Epithelial cell of esophagus (primary cell): ENCODE results near the gene SYNE4.

ENCODE experiments used
- DNase-seq: peaks from one replicate; pipeline ENCODE4 v3.0.0; 2010; ENCODE audit warnings: low read depth
- H3K4me3 ChIP-seq: 2 replicates; pipeline ENCODE4 v1.5.1; 2011; ENCODE audit warnings: mild to moderate bottlenecking, low read length, control low read depth
- CTCF ChIP-seq: IDR thresholded peaks from 2 replicates; pipeline ENCODE4 v1.5.1; 2011; ENCODE audit warnings: low read depth, mild to moderate bottlenecking, low read length, control low read depth, inconsistent platforms; ENCODE audit not compliant: insufficient read depth; ENCODE audit errors: missing control alignments

Gene SYNE4

GRCh38 chr19:36008336-36008978, at the start of gene SYNE4:
Gene SYNE4, minus strand, starts transcription at chr19:36008813. Its CDS starts 132 bp downstream, at chr19:36008681.
- peak within 1 kb of the TSS; percentile 56 for H3K4me3 ChIP-seq

DNA sequence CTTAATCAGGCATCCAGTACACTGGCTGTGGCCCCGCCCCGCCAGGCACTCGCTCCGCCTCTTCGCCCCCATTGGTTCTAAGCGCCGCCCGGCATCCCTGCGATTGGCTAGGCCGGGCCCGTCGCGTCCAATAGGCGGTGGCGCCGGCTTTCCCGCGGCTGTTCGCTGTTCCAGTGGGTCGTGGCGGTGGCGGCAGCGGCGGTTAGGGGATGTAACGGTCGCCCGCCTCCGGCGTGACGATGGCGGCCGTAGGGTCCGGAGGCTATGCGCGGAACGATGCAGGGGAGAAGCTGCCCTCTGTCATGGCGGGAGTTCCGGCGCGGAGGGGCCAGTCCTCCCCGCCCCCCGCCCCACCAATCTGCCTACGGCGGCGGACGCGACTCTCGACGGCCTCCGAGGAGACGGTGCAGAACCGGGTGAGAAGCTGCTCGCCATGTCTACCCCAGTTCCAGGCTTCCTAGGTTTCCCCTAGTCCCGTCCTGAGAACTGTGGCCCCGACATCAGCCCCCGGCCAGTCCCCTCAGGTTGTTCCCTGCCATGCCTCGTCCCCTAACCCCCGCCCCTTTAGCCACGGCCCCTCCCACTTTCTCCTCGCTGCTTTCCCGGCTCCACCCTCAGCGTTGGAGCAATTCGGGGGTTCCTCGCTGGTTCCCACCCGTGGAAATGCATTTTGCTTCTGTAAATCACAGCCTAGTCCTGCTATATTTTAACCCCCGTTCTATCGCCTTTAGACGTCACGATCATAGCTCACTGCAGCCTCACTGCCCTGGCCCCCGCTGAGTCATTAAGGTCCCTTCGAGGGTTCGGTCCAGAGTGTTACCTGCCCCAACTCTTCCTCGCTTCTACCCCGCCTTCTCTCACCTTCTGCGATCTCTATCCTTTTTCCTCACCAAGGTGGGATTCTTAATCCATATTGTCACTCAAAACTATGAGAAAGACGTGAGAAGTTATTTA, 46.4 kb upstream of the SYNE4 start, which contains the start of gene WDR62:
TSS of gene WDR62 (plus strand) at position 165 of the 954 bp plus-strand sequence. CDS start at position 240, 75 bp downstream.
- TF ChIP-seq CTCF: no peak
- H3K4me3 ChIP-seq: peak within 1 kb of the TSS; percentile 60
- DNase-seq: peak; percentile 94

More at GRCh38 chr19:36008336-36008978, at the start of gene SYNE4:
- peak; percentile 41 for DNase-seq
- TF ChIP-seq CTCF: no peak

- peak; percentile 100 for DNase-seq
- TF ChIP-seq CTCF: peak; percentile 38
- peak within 1 kb of the TSS; percentile 60 for H3K4me3 ChIP-seq
Observed at GRCh38 chr19:36054119-36054732, 45.6 kb upstream of the SYNE4 start, which contains the start of gene THAP8. Gene THAP8, minus strand, starts transcription at chr19:36054285. Its CDS starts 68 bp downstream, at chr19:36054217.

GRCh38 chr19:36051637-36052036, 43.0 kb upstream of the SYNE4 start:
- H3K4me3 ChIP-seq: no peak overlapping the region
- DNase-seq: no peak
- no peak for TF ChIP-seq CTCF

GRCh38 chr19:36051236-36051635, 42.6 kb upstream of the SYNE4 start:
- peak; percentile 40 for TF ChIP-seq CTCF
- DNase-seq: peak; percentile 43
- no peak overlapping the region for H3K4me3 ChIP-seq

DNA sequence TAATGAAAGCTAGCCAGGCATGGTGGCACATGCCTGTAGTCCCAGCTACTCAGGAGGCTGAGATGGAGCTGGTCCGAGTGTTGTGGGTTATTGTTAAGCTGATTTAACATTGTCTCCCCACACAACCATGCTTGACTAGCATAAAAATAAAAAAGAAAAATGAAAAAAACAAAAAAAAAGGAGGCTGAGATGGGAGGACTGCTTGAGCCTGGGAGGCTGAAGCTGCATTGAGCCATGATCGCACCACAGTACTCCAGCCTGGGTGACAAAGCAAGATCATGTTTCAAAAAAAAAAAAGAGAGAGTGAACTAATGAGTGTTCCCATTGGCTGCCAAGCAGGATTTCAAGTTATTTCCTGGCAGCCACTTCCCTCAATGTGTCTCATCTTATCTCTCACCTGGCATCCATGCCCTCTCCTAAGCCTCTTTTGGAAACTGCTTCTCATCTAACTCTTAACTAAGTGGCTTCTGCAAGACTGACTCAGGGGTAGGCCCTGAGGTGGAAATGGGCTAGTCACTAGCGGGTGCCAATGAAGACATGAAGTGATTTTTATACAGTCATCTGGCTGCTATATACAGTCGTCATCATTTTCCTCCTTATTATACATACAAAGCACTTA, 40.6 kb upstream of the SYNE4 start:
- peak; percentile 45 for DNase-seq
- H3K4me3 ChIP-seq: no peak overlapping the region
- no peak for TF ChIP-seq CTCF
